Heart left ventricle (tissue), 16 donors: ENCODE data around the gene RGS6. TPM values are rescaled to one million over a fixed set of nuclear protein-coding genes. Genes with fewer than 3 reads are reported as not detected.

Source experiments
- ATAC-seq, 4 donors: fragments of 200-7000 bp; cut with Tn5 transposase; one replicate each; pipeline ENCODE4 v1.9.1; 2020 to 2022; ENCODE audit warnings: moderate library complexity in 4 of 4, mild to moderate bottlenecking in 3 of 4, moderate number of reproducible peaks in 1 of 4
- DNase-seq, 5 donors: peaks; one replicate each; pipeline ENCODE4 v3.0.0-alpha.2; 2020
- H3K27ac ChIP-seq, 12 donors: fragments of 200-600 bp; sonication (generic) in 4 of 12; one replicate each; pipeline versions ENCODE4 v1.5.0 to v1.8.0; 2016 to 2022; ENCODE audit warnings: mild to moderate bottlenecking in 2 of 12
- H3K27me3 ChIP-seq, 9 donors: fragments of 200-600 bp; sonication (generic) in 2 of 9; one replicate each; pipeline versions ENCODE4 v1.5.1 to v1.8.0; 2016 to 2022; ENCODE audit warnings: mild to moderate bottlenecking in 3 of 9
- H3K36me3 ChIP-seq, 9 donors: fragments of 200-600 bp; sonication (generic) in 2 of 9; one replicate each; pipeline versions ENCODE4 v1.5.0 to v1.8.0; 2018 to 2022; ENCODE audit warnings: mild to moderate bottlenecking in 2 of 9
- H3K4me1 ChIP-seq, 12 donors: fragments of 200-600 bp; sonication (generic) in 4 of 12; one replicate each; pipeline versions ENCODE4 v1.5.0 to v1.8.0; 2016 to 2022; ENCODE audit warnings: mild to moderate bottlenecking in 3 of 12
- H3K4me3 ChIP-seq, 12 donors: fragments of 200-600 bp; sonication (generic) in 4 of 12; one replicate each; pipeline versions ENCODE4 v1.5.0 to v1.8.0; 2017 to 2022; ENCODE audit warnings: mild to moderate bottlenecking in 9 of 12, moderate library complexity in 4 of 12
- H3K9me3 ChIP-seq, 12 donors: fragments of 200-600 bp; sonication (generic) in 4 of 12; one replicate each; pipeline versions ENCODE4 v1.5.0 to v1.8.0; 2016 to 2022; ENCODE audit warnings: mild to moderate bottlenecking in 1 of 12
- POLR2A ChIP-seq, 2 donors: fragments of 450-650 bp; IDR thresholded peaks; one replicate each; pipeline ENCODE4 v1.6.1; 2017; ENCODE audit warnings: antibody characterized with exemption in 2 of 2, mild to moderate bottlenecking in 2 of 2, moderate library complexity in 2 of 2
- WGBS, 4 donors: extraction: QIAGEN DNeasy Blood & Tissue Kit in 2 of 4; methylation state at CpG; one replicate each; pipeline versions ENCODE4 v1.1.5 to v1.1.7; 2013 to 2018; 5-methylcytosine and 5-hydroxymethylcytosine counted together
- intact Hi-C, 10 donors: fragments of 100-400 bp; cut with DNase I; formaldehyde crosslinking; loops; one replicate each; pipeline versions ENCODE4 v1.11.1 to v1.14.2; 2022
- polyA plus RNA-seq, 2 donors: library from polyadenylated mRNA; stranded (reverse); fragments of 200-250 nt; gene quantifications; one replicate each; pipeline ENCODE4 v1.2.3, GENCODE V29; 2013
- total RNA-seq, 9 donors: library from RNA; depleted of rRNA in 2 of 9; stranded (reverse); fragments of >200 nt in 2 of 9; fragmentation: NEBNext Ultra II Directional in 3 of 9; extraction: Animal tissue kit (Norgen Biotek cat#: 25700) in 3 of 9; gene quantifications; one replicate each; pipeline versions ENCODE4 v1.1.0 to v1.2.4, GENCODE V29; 2016 to 2023
- TF ChIP-seq, protein P1 (sequence below), 12 donors: fragments of 200-600 bp; sonication (generic) in 4 of 12; IDR thresholded peaks; one replicate each; pipeline versions ENCODE4 v1.5.0 to v1.8.0; 2018 to 2022; ENCODE audit warnings: antibody characterized with exemption in 12 of 12, mild to moderate bottlenecking in 5 of 12
- donor health status: ischemic (EF 13 %, LVEDD 7.1; RV severe dilation, severe dysfunction).
- donor health status: healthy with polysubstance abuse.
- donor health status: DM: no; HTN: yes; CAD: no.
- donor health status: DM: no; HTN: no; CAD: no.
- donor health status: ischemic (EF 25% LVEDD 6.9; RV normal size, moderate dysfunction).
- donor health status: ischemic (EF 25% LVEDD 5.7; RV mildly dilated, moderate dysfunction).
- donor health status: healthy.
- donor health status: DM: yes; HTN: yes; CAD: no.
- donor health status: ischemic (EF 35%, LVEDD 5.7; RV mildly dilated, moderate dysfunction).
- donor health status: nonischemic (EF 11% LVEDD 7.7; RV severe dilation, severe dysfunction).
- donor health status: DM: yes; HTN: yes; CAD: no.
- donor health status: PGD.
- donor health status: ischemic (EF 29% LVEDD 5.4; RV normal size, mild dysfunction).
- donor health status: nonischemic (EF 23%, LVEDD 6.1; RV moderate dilation, normal function).

Gene RGS6
- total and polyA plus RNA-seq, 11 donors, result 1.3 to 25.4 (median 15.1) TPM

DNA sequence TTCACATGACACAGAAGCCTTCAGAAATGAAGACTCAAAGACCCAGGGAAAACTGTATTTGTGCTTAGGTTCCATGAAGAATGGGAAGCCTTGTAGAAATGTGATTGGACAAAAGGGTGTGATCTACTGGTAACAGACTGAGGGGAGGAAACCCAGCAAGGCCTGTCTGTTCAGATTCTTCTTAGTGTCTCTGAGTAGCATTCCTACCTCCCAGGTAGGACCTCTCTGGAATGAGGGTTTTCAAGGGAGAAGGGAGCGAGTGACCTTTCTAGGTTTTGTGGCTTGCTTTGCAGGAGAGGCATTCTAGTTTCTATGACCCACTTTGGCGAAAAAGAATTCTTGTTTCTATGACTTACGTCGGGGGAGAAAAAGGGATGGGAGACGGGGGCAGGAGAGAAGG is 560.0 kb downstream of the RGS6 start:
- no peaks in the 10 kb centered on the region for H3K4me1 ChIP-seq
- no peak overlapping the region for H3K4me3 ChIP-seq
- H3K36me3 ChIP-seq, result peaks cover 0 to 3% (median 0%) of the 10 kb centered on the region in 9 donors
- 97 to 98% (median 98%) methylated on average over 5 of the region's 5 CpGs for WGBS, 4 donors
- ATAC-seq, result no peak
- no peaks in the 10 kb centered on the region for H3K27me3 ChIP-seq
- intact Hi-C loops, result no loop called here
- no peak overlapping the region for H3K27ac ChIP-seq
- H3K9me3 ChIP-seq, result peaks cover 0 to 29% (median 0%) of the 10 kb centered on the region in 12 donors
- DNase-seq, result no peak
- TF ChIP-seq, protein P1, sequence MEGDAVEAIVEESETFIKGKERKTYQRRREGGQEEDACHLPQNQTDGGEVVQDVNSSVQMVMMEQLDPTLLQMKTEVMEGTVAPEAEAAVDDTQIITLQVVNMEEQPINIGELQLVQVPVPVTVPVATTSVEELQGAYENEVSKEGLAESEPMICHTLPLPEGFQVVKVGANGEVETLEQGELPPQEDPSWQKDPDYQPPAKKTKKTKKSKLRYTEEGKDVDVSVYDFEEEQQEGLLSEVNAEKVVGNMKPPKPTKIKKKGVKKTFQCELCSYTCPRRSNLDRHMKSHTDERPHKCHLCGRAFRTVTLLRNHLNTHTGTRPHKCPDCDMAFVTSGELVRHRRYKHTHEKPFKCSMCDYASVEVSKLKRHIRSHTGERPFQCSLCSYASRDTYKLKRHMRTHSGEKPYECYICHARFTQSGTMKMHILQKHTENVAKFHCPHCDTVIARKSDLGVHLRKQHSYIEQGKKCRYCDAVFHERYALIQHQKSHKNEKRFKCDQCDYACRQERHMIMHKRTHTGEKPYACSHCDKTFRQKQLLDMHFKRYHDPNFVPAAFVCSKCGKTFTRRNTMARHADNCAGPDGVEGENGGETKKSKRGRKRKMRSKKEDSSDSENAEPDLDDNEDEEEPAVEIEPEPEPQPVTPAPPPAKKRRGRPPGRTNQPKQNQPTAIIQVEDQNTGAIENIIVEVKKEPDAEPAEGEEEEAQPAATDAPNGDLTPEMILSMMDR (IDR thresholded peaks at IDR 0.05), result no peak
- no peak for TF ChIP-seq POLR2A (IDR thresholded peaks at IDR 0.05)

DNA sequence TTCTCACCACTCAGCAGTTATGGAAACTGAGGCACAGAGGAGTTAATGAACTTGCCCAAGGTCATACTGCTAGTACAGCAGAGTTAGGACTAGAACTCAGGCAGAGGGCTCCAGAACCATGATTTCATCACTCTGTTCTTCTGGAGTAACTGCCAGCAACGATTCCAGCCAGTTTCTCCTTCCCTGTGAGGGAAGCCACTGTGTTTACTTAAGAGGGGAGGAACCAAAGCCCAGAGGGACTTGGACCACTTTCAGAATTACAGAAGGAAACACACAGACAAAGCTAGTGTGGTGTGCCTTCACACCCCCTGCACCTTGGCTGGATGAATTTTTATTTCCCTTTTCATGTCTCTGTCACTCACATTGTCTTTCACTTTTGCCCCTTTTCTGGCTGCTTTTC is 563.4 kb downstream of the RGS6 start:
- Histone ChIP-seq H3K4me1 (peaks cover 0 to 6% (median 0%) of the 10 kb centered on the region in 12 donors), H3K36me3 (no peaks in the 10 kb centered on the region), H3K4me3 (no peak overlapping the region), H3K9me3 (peaks cover 0 to 13% (median 0%) of the 10 kb centered on the region in 12 donors), H3K27ac (no peak overlapping the region), H3K27me3 (no peaks in the 10 kb centered on the region)
- ATAC-seq (peak in 1 of 4 donors; percentile 33), DNase-seq (no peak)
- 11 to 35% (median 30%) methylated on average over 1 of the region's 1 CpG for WGBS, 4 donors
- TF ChIP-seq, protein P1 (IDR thresholded peaks at IDR 0.05), result no peak
- no peak for TF ChIP-seq POLR2A (IDR thresholded peaks at IDR 0.05)
- intact Hi-C loops, result no loop called here

DNA sequence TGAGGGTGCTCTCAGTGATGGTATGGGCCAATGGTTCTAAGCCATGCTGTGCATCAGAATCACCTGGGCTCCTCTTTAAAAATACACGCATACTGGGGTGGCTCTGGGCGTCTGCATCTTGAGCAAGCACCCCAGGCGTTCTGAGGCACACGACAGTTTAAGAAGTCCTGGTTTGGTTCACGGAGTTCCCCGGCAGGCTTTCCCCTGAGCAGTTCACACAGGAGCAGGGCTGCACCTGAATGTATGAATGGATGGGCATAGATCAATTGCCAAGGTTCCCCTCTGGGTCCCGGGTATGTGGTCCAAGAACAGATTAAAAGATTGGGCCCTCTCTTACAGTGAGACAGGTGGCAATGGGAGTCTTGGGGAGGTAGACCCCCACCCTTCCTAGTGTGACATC is 566.4 kb downstream of the RGS6 start:
- intact Hi-C loops, result no loop called here
- DNase-seq, result no peak
- WGBS, 4 donors, result 93 to 97% (median 95%) methylated on average over 7 of the region's 7 CpGs

DNA sequence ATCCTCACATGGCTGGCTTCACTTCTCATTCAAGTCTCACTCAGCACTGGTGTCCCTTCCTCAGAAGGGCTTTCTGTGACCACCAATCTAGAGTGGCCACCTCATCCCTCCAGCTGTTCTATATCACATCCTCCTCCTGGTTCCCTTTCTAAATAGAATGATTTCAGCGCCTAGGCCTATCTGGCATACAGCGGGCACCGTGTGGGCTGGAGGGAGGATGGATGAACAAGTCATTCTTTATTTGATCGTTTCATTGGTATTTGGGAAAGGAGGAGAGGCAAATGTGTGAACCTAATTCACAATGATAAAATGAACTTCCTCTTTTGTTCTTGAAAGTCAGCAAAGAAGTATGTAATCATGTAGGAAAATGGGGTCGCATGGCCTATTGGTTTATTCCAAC is 567.5 kb downstream of the RGS6 start:
- Histone ChIP-seq H3K27ac (no peak overlapping the region), H3K36me3 (no peaks in the 10 kb centered on the region), H3K27me3 (no peaks in the 10 kb centered on the region), H3K4me1 (peaks cover 0 to 7% (median 0%) of the 10 kb centered on the region in 12 donors), H3K9me3 (peaks cover 0 to 7% (median 0%) of the 10 kb centered on the region in 12 donors), H3K4me3 (no peak overlapping the region)
- intact Hi-C loops, result no loop called here
- DNase-seq, result no peak
- 72 to 78% (median 75%) methylated on average over 5 of the region's 5 CpGs for WGBS, 4 donors
- no peak for ATAC-seq
- TF ChIP-seq, protein P1 (IDR thresholded peaks at IDR 0.05), result no peak
- TF ChIP-seq POLR2A (IDR thresholded peaks at IDR 0.05), result no peak

More for the DNA sequence above, 566.4 kb downstream of the RGS6 start:
- TF ChIP-seq, protein P1 (IDR thresholded peaks at IDR 0.05), result no peak
- TF ChIP-seq POLR2A (IDR thresholded peaks at IDR 0.05), result no peak
- H3K27me3 ChIP-seq, result no peaks in the 10 kb centered on the region
- H3K27ac ChIP-seq, result no peak overlapping the region
- H3K4me1 ChIP-seq, result peaks cover 0 to 7% (median 0%) of the 10 kb centered on the region in 12 donors
- H3K4me3 ChIP-seq, result no peak overlapping the region
- no peak for ATAC-seq
- peaks cover 0 to 10% (median 0%) of the 10 kb centered on the region in 12 donors for H3K9me3 ChIP-seq
- H3K36me3 ChIP-seq, result no peaks in the 10 kb centered on the region
